Limb (tissue), 2 donors: ENCODE data around the gene CDT1.
A peak's percentile ranks its signal among the peaks of the same experiment; 100 is the strongest.

Source experiments
- DNase-seq, 2 donors: peaks; one replicate each; pipeline ENCODE4 v3.0.0-alpha.2; 2016; ENCODE audit errors: extremely low spot score in 2 of 2

The CDT1 gene

GRCh38 chr16:88804173-88804551, 573 bp downstream of the CDT1 start:
- no peak for DNase-seq

- DNase-seq = peak in 1 of 2 donors; percentile 27
These were observed 1.2 kb downstream of the CDT1 start for GRCh38 chr16:88804552-88805339.

- no peak for DNase-seq
These were observed 1.7 kb downstream of the CDT1 start for GRCh38 chr16:88805340-88805715.

- DNase-seq = no peak
These were observed 2.4 kb downstream of the CDT1 start for GRCh38 chr16:88805887-88806393.

GRCh38 chr16:88806491-88807111, 3.0 kb downstream of the CDT1 start:
- DNase-seq = peak in 1 of 2 donors; percentile 29

- DNase-seq = peak in 1 of 2 donors; percentile 26
These were observed 3.6 kb downstream of the CDT1 start for GRCh38 chr16:88807142-88807625.

- no peak for DNase-seq
These were observed 4.3 kb downstream of the CDT1 start for GRCh38 chr16:88807626-88808453.

- DNase-seq = peak in 1 of 2 donors; percentile 26
These were observed 5.6 kb downstream of the CDT1 start for GRCh38 chr16:88809068-88809675.

- peak in 1 of 2 donors; percentile 29 for DNase-seq
These were observed 6.1 kb downstream of the CDT1 start for GRCh38 chr16:88809676-88810165.

- DNase-seq = peak in 1 of 2 donors; percentile 32
These were observed 6.8 kb downstream of the CDT1 start for GRCh38 chr16:88810166-88810911.

- peak; percentile 83 to 88 for DNase-seq
These were observed 7.6 kb downstream of the CDT1 start for GRCh38 chr16:88810912-88811768.

GRCh38 chr16:88811769-88812512, 8.4 kb downstream of the CDT1 start, which contains the start of gene APRT:
Gene APRT, minus strand, starts transcription at chr16:88811928. Its CDS starts 29 bp downstream, at chr16:88811899.
- DNase-seq = peak; percentile 95 to 99

- peak in 1 of 2 donors; percentile 40 for DNase-seq
These were observed 9.1 kb downstream of the CDT1 start for GRCh38 chr16:88812513-88813268.

- no peak for DNase-seq
These were observed 9.9 kb downstream of the CDT1 start for GRCh38 chr16:88813269-88814143.

GRCh38 chr16:88814144-88814502, 10.5 kb downstream of the CDT1 start:
- DNase-seq = no peak

- no peak for DNase-seq
These were observed 11.6 kb downstream of the CDT1 start for GRCh38 chr16:88815227-88815626.
